Choroid plexus epithelial cell (primary cell): ENCODE results near the gene TRIM15.
"Not testable (repeated sequence)": the region's sequence is repeated elsewhere in the genome, so short reads cannot be mapped to it uniquely, and the experiment has no call there.

ENCODE experiments used
- DNase-seq: peaks from one replicate; pipeline ENCODE4 v3.0.0-alpha.2; 2010; ENCODE audit warnings: low read depth
- H3K4me3 ChIP-seq: 2 replicates; pipeline ENCODE4 v1.5.1; 2011; ENCODE audit warnings: low read depth, mild to moderate bottlenecking, control low read depth, low read length, moderate library complexity
- TF ChIP-seq, protein P1 (sequence below): conservative IDR thresholded peaks from 2 replicates; pipeline ENCODE4 v1.5.1; 2011; ENCODE audit warnings: low read depth, mild to moderate bottlenecking, control low read depth, inconsistent platforms, low read length, moderate library complexity

Gene TRIM15

DNA sequence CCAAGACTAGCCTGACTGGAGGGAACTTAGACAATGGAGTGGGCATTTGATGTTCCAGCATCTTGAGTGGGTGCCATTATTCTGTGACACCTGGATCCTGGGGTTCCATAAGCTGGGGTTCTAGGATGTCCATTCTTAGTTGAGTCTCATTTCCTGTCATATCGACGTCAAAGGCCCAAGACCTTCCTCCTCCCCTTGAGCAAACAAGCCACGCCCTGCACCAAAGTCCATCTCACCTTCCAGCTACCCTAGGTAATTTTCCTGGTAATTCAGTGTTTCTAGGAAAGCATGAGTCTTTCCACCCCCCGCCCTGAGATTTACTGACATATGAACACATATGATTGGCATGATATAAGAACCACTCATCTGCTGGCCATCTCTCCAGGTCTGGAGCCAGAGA lies 27.6 kb upstream of the TRIM15 start, which contains the start of gene TRIM40:
TRIM40 (plus strand) TSS at position 384 of the 400 bp plus-strand sequence. CDS start 897 bp downstream, outside the sequence.
- no peak within 1 kb of the TSS for H3K4me3 ChIP-seq
- TF ChIP-seq, protein P1, sequence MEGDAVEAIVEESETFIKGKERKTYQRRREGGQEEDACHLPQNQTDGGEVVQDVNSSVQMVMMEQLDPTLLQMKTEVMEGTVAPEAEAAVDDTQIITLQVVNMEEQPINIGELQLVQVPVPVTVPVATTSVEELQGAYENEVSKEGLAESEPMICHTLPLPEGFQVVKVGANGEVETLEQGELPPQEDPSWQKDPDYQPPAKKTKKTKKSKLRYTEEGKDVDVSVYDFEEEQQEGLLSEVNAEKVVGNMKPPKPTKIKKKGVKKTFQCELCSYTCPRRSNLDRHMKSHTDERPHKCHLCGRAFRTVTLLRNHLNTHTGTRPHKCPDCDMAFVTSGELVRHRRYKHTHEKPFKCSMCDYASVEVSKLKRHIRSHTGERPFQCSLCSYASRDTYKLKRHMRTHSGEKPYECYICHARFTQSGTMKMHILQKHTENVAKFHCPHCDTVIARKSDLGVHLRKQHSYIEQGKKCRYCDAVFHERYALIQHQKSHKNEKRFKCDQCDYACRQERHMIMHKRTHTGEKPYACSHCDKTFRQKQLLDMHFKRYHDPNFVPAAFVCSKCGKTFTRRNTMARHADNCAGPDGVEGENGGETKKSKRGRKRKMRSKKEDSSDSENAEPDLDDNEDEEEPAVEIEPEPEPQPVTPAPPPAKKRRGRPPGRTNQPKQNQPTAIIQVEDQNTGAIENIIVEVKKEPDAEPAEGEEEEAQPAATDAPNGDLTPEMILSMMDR = no peak
- DNase-seq = no peak

DNA sequence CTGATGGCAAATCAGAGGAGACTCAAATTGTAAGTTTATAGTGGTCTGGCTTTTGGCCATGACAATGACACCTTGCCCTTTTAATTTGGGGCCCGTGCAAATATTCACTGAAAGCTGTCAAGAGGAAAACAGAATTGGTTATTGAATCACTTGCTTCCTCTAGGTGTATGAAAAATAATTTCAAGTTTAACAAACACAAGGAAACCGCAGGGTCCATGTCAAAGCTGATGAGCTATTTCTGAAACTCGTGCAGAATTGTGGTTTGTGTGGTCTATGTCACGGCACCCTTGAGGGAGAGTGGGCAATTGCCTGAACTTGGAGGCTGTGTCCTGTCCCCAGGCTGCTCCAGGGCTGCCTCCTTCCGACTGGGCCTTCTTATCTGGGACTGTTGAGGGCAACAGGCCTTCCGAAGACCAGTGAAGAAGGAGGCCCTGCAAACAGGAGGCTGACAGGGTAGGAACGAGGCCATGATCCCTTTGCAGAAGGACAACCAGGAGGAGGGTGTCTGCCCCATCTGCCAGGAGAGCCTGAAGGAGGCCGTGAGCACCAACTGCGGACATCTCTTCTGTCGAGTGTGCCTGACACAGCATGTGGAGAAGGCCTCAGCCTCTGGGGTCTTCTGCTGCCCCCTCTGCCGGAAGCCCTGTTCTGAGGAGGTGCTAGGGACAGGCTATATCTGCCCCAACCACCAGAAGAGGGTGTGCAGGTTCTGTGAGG lies 26.6 kb upstream of the TRIM15 start:
- TF ChIP-seq, protein P1 = no peak
- H3K4me3 ChIP-seq = no peak overlapping the region
- DNase-seq = no peak

DNA sequence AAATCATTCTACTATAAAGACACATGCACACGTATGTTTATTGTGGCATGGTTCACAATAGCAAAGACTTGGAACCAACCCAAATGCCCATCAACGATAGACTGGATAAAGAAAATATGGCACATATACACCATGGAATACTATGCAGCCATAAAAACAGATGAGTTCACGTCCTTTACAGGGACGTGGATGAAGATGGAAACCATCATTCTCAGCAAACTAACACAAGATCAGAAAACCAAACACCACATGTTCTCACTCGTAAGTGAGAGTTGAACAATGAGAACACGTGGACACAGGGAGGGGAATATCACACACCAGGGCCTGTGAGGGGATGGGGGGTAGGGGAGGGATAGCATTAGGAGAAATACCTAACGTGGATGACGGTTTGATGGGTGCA lies 23.1 kb upstream of the TRIM15 start:
- H3K4me3 ChIP-seq, DNase-seq: not testable (repeated sequence)

DNA sequence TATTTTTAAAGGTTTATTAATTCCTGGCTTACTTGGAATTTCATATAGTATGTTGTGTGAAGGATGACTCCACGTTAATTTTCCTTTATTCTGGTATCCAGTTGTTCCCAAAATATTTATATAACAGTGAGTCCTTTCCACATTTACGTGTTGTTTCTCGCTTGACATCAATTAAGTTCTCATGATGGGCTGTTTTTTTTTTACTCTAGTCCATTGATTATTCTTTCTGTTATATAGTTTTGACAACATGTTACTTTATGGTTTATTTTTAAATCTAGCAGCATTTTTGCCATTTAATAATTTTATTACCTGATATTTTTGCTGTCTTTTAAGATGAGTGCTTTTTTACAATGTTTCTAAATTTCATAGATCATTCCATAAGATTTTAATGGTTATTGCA lies 20.7 kb upstream of the TRIM15 start:
- TF ChIP-seq, protein P1 = no peak
- DNase-seq = no peak

DNA sequence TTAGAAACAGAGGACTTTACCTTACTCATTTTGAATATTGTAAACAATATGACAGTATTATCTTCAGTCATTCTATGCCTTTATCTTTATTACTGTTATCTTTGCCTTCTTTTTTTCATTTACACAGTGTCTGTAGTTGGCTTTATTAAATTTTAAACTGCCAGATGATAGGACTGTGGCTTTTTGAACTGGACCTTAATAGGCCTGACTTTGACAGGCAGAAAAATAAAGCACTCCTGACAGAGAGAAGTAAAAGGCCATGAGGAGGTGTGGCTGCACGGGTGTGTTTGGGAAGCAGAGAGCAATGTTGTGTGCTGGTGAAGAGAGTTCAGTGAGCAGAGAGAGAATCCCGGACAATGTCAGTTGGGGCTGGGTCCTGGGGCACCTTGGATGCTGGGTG lies 19.6 kb upstream of the TRIM15 start:
- TF ChIP-seq, protein P1 = no peak
- H3K4me3 ChIP-seq = no peak overlapping the region
- DNase-seq = no peak

More for the DNA sequence above, 20.7 kb upstream of the TRIM15 start:
- no peak overlapping the region for H3K4me3 ChIP-seq

DNA sequence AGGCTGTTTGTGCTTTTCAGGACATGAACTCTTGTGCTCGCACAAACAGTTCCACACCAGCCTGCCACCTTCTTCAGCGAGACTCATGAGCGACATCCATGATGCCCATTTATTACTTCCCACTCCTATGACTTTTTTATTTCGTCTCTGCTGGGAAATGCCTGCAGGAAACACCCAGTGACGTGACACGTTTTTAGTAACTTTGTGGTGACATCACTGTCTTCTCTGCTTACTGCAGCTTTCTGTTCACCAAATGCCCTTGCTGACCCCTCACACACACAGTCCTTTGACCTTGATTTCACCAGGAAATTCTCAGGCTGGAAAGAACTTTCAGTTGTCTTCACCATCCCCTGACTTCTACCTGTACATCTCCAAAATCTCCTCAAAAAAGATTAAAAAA lies 18.5 kb upstream of the TRIM15 start:
- no peak for DNase-seq
- TF ChIP-seq, protein P1 = no peak
- H3K4me3 ChIP-seq = no peak overlapping the region

DNA sequence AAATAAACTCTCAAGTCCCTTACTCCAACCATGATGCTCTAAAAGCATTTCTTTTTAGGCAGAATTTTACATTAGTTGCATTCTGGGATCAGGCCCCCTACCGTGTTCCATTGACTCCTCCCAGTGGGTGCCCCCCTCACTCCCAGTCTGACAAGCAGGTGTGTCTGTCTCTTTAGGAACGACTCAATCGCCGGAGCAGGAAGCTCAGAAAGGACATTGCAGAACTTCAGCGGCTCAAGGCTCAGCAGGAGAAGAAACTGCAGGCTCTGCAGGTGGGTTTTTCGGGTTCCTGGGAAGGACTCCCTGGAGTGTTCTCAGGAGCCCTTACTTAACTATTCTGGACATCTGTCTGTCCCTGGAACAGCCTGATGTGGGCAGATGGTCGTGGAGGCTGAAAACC lies 17.5 kb upstream of the TRIM15 start:
- TF ChIP-seq, protein P1 = no peak
- no peak overlapping the region for H3K4me3 ChIP-seq
- no peak for DNase-seq
